ENCODE data around the gene SPATA32.

The SPATA32 gene

GRCh38 chr17:45226576-45226975 lies 35.3 kb downstream of the SPATA32 start:
- TF ChIP-seq, protein P1, sequence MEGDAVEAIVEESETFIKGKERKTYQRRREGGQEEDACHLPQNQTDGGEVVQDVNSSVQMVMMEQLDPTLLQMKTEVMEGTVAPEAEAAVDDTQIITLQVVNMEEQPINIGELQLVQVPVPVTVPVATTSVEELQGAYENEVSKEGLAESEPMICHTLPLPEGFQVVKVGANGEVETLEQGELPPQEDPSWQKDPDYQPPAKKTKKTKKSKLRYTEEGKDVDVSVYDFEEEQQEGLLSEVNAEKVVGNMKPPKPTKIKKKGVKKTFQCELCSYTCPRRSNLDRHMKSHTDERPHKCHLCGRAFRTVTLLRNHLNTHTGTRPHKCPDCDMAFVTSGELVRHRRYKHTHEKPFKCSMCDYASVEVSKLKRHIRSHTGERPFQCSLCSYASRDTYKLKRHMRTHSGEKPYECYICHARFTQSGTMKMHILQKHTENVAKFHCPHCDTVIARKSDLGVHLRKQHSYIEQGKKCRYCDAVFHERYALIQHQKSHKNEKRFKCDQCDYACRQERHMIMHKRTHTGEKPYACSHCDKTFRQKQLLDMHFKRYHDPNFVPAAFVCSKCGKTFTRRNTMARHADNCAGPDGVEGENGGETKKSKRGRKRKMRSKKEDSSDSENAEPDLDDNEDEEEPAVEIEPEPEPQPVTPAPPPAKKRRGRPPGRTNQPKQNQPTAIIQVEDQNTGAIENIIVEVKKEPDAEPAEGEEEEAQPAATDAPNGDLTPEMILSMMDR (conservative IDR thresholded peaks at IDR 0.05) = no peak
- no peak for TF ChIP-seq ZFX (IDR thresholded peaks at IDR 0.05)
- H3K27ac ChIP-seq = no peak overlapping the region

GRCh38 chr17:45225964-45226530 lies 35.8 kb downstream of the SPATA32 start:
- TF ChIP-seq, protein P1 (conservative IDR thresholded peaks at IDR 0.05) = no peak
- no peak for TF ChIP-seq ZFX (IDR thresholded peaks at IDR 0.05)
- no peak overlapping the region for H3K27ac ChIP-seq

GRCh38 chr17:45225051-45225700 lies 36.7 kb downstream of the SPATA32 start:
- no peak overlapping the region for H3K27ac ChIP-seq
- no peak for TF ChIP-seq ZFX (IDR thresholded peaks at IDR 0.05)
- TF ChIP-seq, protein P1 (conservative IDR thresholded peaks at IDR 0.05) = no peak

DNA sequence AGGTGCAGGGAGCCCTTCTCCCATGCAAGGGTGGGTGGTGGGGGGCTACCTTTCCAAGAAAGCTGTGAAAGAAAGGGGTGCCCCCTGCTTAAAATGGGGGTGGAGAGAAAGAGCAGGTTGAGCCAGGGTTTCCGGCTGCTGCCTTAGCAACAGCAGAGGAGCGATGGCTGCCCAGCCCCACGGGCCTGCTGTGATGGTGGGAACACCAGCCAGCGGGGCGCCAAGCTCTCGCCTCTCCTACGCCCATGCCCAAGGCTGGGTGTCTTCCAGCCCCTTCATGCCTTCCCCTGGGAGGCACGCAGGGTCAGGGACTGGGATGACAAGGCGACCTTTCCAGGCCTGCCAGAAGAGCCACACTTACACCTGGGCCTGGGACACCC lies 37.2 kb downstream of the SPATA32 start:
- TF ChIP-seq, protein P1 (conservative IDR thresholded peaks at IDR 0.05) = no peak
- no peak for TF ChIP-seq ZFX (IDR thresholded peaks at IDR 0.05)
- H3K27ac ChIP-seq = no peak overlapping the region

DNA sequence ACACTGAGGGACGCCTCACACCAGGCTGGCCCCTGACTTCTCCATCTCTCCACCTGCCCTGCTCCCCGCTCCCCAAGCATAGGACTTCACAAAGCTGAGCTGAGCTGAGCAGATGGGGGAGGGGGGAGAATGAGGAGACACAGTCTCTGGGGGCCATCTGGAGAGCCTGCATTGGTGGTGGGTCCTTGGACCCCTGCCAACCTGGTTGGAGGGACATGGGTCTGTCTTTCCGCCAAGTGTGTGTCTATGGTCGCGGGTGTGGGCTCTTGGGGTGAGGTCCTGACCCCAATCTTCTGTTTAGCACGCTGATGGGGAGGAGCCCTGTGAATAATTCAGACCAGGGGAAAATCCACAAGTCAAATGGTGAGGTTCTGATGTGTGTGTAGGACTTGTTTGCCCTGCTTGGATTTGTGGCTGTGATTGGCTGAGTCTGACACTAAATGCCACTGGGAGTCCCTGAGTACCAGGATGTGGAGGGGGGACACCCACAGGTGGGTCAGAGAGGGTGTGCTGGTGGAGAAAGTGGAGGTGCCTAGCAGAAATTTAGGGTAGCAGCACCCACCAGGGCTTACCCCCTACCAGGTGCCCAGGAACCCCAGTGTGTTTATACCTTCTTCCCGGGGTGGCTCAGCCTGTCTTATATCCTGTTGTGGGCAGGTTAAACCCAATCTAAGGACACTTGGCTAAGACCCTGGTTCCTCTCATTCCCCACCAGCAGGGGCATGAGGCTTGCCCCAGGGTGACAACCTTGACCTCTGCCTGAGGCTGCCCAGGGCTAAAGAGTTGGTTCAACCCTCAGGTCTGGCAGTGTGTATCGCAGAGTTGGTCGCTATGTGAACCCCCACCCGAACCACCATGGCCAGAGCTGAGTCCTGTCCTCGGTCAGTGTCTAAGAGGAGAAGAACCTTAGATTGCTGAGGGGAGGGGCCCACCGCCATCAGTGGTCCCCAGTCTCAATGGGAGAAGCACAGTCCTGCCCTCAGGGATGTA lies 38.1 kb downstream of the SPATA32 start:
- H3K27ac ChIP-seq = no peak overlapping the region
- TF ChIP-seq ZFX (IDR thresholded peaks at IDR 0.05) = no peak

- no peak overlapping the region for H3K27ac ChIP-seq
- no peak for TF ChIP-seq ZFX (IDR thresholded peaks at IDR 0.05)
- TF ChIP-seq, protein P1 (conservative IDR thresholded peaks at IDR 0.05) = no peak
These were observed 38.8 kb downstream of the SPATA32 start for GRCh38 chr17:45222996-45223538.

DNA sequence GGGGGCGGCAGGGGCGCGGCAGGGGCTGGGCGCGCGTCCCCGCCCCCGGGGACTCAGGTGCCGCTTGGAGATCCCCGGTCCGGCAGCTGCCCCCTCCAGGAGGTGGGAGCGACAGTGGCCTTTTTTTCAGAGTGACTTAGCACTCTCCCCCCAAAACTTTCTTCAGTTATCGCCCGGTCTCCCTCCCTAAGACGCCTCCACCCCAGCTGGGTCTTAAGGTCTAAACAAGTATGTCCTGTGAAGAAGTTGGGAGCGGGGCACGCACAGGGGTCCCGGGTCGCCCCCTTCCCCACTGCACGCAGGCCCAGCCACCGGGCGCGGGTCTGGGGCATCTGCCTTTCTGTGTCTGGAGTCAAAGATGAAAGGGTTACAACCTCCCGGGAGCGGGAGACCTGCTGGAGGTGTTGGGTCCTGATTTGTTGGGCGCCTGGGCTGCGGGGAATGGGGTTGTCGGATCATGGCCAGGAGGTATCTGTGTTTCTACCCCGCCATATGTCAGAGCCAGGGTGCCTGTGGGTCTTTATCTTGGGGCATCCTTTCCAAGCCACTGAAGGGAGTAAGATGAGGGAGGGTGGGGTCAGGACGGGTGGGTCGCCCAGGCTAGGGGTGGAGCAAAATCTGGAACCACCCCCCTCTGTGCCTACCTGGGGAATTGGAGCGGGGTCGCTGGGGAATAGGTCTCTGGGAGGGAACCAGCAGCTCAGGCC lies 39.5 kb downstream of the SPATA32 start:
- TF ChIP-seq ZFX (IDR thresholded peaks at IDR 0.05) = no peak
- TF ChIP-seq, protein P1 (conservative IDR thresholded peaks at IDR 0.05) = no peak
- H3K27ac ChIP-seq = no peak overlapping the region

Measured in C4-2B (cell line).